Glutamatergic neuron (in vitro differentiated cells): ENCODE results near the gene KIF26B. TPM values are rescaled to one million over a fixed set of nuclear protein-coding genes. Genes with fewer than 3 reads are reported as not detected.

Experiments used
- DNase-seq: peaks from one replicate; pipeline ENCODE4 v3.0.0; 2022
- H3K27ac Mint-ChIP-seq: one replicate; pipeline ENCODE4 v1.8.0; 2020; ENCODE audit warnings: mild to moderate bottlenecking, mixed read lengths, inconsistent platforms; ENCODE audit not compliant: unreplicated experiment
- H3K27me3 Mint-ChIP-seq: one replicate; pipeline ENCODE4 v1.8.0; 2020; ENCODE audit warnings: mild to moderate bottlenecking, moderate library complexity, mixed read lengths, inconsistent platforms; ENCODE audit not compliant: unreplicated experiment
- H3K36me3 Mint-ChIP-seq: one replicate; pipeline ENCODE4 v1.8.0; 2020; ENCODE audit warnings: mild to moderate bottlenecking, mixed read lengths, inconsistent platforms; ENCODE audit not compliant: unreplicated experiment
- H3K4me1 Mint-ChIP-seq: one replicate; pipeline ENCODE4 v1.8.0; 2020; ENCODE audit warnings: mild to moderate bottlenecking, low read depth, mixed read lengths, inconsistent platforms; ENCODE audit not compliant: unreplicated experiment
- H3K4me3 Mint-ChIP-seq: one replicate; pipeline ENCODE4 v1.8.0; 2020; ENCODE audit warnings: mild to moderate bottlenecking, mixed read lengths, inconsistent platforms; ENCODE audit not compliant: unreplicated experiment
- H3K9me3 Mint-ChIP-seq: one replicate; pipeline ENCODE4 v1.8.0; 2020; ENCODE audit warnings: mild to moderate bottlenecking, moderate library complexity, mixed read lengths, inconsistent platforms; ENCODE audit not compliant: unreplicated experiment
- total RNA-seq: library from RNA; stranded (reverse); fragmentation: NEBNext Ultra II Directional; extraction: Animal tissue kit (Norgen Biotek cat#: 25700); gene quantifications from one replicate; pipeline ENCODE4 v1.2.1, GENCODE V29; 2021; ENCODE audit not compliant: unreplicated experiment
- TF ChIP-seq, protein P1 (sequence below): fragments of 200-600 bp; sonication (generic); IDR thresholded peaks from one replicate; pipeline ENCODE4 v1.5.0; 2021; ENCODE audit not compliant: partially characterized antibody, unreplicated experiment

The KIF26B gene
- total RNA-seq, 1 donor from 2014 or later, result 2.4 TPM

DNA sequence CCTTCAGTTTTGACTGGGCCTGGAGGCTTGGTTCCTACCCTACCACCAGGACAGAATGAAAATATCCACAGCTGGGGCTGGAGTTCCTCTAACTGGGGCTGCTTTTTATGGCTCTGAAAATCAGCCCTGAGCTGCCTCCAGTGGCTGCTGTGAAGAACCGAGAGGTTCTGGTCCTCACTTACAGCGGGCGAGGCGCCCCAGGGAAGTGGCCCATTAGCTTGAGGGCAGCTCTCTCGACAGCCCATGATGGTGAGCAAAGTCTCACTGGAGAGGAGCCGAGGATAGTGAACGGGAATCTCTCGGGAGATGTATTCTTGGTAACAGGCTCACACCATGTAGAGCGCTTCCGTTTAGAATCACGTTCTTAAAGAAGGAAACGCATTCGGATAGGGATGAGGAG is 459.7 kb downstream of the KIF26B start:
- Mint-ChIP-seq H3K27ac (no peak overlapping the region), H3K4me1 (peaks cover 15% of the 10 kb centered on the region), H3K9me3 (no peaks in the 10 kb centered on the region), H3K27me3 (no peaks in the 10 kb centered on the region), H3K4me3 (no peak overlapping the region), H3K36me3 (no peaks in the 10 kb centered on the region)
- TF ChIP-seq, protein P1, sequence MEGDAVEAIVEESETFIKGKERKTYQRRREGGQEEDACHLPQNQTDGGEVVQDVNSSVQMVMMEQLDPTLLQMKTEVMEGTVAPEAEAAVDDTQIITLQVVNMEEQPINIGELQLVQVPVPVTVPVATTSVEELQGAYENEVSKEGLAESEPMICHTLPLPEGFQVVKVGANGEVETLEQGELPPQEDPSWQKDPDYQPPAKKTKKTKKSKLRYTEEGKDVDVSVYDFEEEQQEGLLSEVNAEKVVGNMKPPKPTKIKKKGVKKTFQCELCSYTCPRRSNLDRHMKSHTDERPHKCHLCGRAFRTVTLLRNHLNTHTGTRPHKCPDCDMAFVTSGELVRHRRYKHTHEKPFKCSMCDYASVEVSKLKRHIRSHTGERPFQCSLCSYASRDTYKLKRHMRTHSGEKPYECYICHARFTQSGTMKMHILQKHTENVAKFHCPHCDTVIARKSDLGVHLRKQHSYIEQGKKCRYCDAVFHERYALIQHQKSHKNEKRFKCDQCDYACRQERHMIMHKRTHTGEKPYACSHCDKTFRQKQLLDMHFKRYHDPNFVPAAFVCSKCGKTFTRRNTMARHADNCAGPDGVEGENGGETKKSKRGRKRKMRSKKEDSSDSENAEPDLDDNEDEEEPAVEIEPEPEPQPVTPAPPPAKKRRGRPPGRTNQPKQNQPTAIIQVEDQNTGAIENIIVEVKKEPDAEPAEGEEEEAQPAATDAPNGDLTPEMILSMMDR, result no peak
- DNase-seq, result no peak

DNA sequence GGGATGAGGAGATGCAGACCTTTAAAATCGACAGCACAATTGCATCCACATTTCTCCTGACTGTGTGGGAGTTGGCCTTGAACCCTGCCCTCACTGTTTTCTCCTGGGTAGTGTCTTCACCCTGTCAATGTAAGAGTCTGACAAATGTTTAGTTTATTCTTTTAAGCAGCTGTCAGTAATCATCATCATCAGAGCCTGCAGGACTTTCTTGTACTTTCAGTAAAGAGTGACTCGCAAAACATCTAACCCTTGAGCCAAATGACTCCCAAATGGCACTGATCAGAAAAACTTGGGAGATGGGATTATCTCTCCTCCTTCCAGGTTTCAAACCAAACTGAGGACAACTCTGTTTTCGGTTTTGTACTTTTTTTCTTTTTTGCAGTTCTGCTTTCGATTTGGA is 460.2 kb downstream of the KIF26B start:
- no peak overlapping the region for H3K27ac Mint-ChIP-seq
- TF ChIP-seq, protein P1, result no peak
- H3K4me3 Mint-ChIP-seq, result no peak overlapping the region
- no peaks in the 10 kb centered on the region for H3K36me3 Mint-ChIP-seq
- H3K4me1 Mint-ChIP-seq, result peaks cover 15% of the 10 kb centered on the region
- DNase-seq, result no peak
- H3K27me3 Mint-ChIP-seq, result no peaks in the 10 kb centered on the region
- no peaks in the 10 kb centered on the region for H3K9me3 Mint-ChIP-seq

DNA sequence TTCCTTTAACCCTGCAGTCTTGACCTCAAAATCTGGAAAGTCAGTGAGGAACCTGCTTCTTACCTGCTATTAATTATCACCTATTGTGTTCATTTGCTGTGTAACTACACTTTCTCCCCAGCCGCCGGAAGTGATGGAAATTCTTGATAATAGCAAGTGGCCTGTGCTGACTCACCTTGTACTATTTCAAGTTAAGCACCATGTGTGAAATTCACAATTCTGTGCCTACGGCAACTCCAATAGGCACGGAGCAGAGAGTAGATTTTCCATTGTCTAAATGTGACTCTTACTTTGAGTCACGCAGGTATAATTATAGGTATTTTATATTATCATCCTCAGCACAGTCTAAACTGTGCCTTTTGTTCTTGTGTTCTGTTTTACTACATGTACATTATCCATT is 466.8 kb downstream of the KIF26B start:
- no peak overlapping the region for H3K4me3 Mint-ChIP-seq
- no peak for DNase-seq
- no peak overlapping the region for H3K27ac Mint-ChIP-seq
- H3K4me1 Mint-ChIP-seq, result no peaks in the 10 kb centered on the region
- no peaks in the 10 kb centered on the region for H3K36me3 Mint-ChIP-seq
- no peaks in the 10 kb centered on the region for H3K27me3 Mint-ChIP-seq
- TF ChIP-seq, protein P1, result no peak
- H3K9me3 Mint-ChIP-seq, result no peaks in the 10 kb centered on the region

DNA sequence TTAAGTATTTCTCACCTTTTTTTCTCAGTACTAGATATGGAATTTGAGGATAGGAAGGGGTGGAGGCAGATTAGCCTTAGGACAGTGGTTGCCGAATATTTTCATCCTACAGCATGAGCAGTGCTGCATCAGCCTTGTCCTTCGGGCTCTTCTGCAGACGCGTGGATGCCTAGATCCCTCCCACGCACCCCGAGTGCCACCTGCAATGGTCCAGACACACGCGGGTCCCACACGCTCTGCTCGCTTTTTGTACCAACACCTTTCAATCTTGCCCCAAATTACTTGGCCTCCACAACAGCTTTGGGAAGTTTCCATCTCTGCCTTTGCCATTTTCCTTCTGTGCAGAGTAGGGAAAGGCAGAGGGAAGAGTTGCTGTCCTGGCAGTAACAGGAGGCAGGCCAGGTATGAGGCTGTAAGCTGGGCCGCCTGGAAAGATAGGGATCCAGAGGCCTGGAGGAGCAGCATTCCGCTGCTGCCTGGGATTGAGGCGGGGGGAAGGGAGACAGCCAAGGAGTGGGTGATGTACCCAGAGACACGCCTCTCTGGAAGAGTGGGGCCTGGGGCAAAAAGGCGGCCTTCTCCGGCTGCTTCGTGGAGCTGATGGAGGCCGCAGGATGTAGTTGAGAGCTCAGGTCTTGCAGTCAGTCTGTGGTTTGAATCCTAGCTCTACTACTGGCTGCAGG is 467.7 kb downstream of the KIF26B start:
- no peak for DNase-seq
- Mint-ChIP-seq H3K27ac (no peak overlapping the region), H3K36me3 (no peaks in the 10 kb centered on the region), H3K9me3 (no peaks in the 10 kb centered on the region), H3K27me3 (no peaks in the 10 kb centered on the region), H3K4me1 (no peaks in the 10 kb centered on the region), H3K4me3 (no peak overlapping the region)
- TF ChIP-seq, protein P1, result no peak

DNA sequence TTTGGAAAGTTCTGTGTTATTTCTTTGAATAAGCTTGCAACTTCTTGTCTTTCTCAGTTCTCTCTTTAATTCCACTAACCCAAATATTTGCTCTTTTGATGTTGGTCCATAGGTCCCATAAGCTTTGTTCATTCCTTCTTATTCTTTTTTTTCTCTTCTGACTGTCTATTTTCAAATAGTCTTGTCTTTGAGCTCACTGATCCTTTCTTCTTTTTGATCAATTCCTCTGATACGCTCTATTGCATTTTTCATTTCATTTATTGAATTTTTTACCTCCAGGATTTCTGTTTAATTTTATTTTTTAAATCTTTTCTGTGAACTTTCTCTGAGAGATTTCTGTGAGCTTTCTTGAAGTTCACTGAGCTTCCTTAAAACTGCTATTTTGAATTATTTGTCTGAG is 486.6 kb downstream of the KIF26B start:
- Mint-ChIP-seq H3K4me3 (no peak overlapping the region), H3K36me3 (peaks cover 24% of the 10 kb centered on the region), H3K4me1 (no peaks in the 10 kb centered on the region), H3K27ac (no peak overlapping the region), H3K9me3 (peaks cover 6% of the 10 kb centered on the region), H3K27me3 (peaks cover 3% of the 10 kb centered on the region)
- TF ChIP-seq, protein P1, result no peak
- DNase-seq, result no peak
